GM10266 (cell line): ENCODE measurements around the gene CYSLTR1.
"Not testable (repeated sequence)": the region's sequence is repeated elsewhere in the genome, so short reads cannot be mapped to it uniquely, and the experiment has no call there.

ENCODE experiments used
- DNase-seq: peaks from one replicate; pipeline ENCODE4 v3.0.0; 2012; ENCODE audit errors: extremely low spot score
- CTCF ChIP-seq: IDR thresholded peaks from 2 replicates; pipeline ENCODE4 v1.5.1; 2012; ENCODE audit warnings: mild to moderate bottlenecking, low read depth; ENCODE audit not compliant: control insufficient read depth, insufficient read depth; ENCODE audit errors: missing control alignments

Gene CYSLTR1

DNA sequence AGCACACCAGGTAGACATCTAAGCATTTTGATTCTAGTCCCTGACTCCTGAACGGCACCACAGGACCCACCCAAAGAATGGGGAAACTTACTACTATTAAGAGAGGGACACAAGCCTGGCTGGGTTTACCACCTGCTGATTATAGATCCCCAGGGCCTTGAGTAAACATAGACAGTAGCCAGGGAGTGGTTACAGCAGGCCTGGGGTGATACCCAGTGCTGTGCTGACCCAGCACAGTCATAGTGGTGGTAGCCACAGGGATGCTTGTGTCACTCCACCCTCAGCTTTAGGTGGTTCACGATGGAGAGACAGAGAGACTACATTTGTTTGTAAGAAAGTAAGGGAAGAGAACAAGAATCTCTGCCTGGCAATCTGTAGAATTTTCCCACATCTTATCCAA, 11.7 kb downstream of the CYSLTR1 start:
- TF ChIP-seq CTCF = no peak
- DNase-seq = no peak

DNA sequence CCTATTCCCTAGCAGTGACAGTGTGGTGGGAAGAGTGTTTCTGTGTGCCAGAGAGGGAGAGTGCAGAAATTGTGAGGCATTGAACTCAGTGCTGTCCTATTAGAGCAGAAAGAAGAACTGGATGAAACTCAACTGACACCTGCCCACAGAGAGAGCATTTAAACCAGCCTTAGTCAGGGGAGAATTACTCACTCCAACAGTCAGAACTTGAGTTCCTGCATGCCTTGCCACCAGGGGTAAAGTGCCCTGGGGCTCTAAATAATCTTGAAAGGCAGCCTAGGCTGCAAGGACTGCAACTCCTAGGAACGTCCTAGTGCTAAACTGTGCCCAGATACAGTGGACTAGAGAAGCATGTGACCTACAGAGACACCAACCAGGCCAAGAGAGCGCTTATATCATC, 12.8 kb downstream of the CYSLTR1 start:
- no peak for TF ChIP-seq CTCF
- no peak for DNase-seq

GRCh38 chrX:78313526-78313925, 13.9 kb downstream of the CYSLTR1 start:
- DNase-seq = no peak
- no peak for TF ChIP-seq CTCF

DNA sequence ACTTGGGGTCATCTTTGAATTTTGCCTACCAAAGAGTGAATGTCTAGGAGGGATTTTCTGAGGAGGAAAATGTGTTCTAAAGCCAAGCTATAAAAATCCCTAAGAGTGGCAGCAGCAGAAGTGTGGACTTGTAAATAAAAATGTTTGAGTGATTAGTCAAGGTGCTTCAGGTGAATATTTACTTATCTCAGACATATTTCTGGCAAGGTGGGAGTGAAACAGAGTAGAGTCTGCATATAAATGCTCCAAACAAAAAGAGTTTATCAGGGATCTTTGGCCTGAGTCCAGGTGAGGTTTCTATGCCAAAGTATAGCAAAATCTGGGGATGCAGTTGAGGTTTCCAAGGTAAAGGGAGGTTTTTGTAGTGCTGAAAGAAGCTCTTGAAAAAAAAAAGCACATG, 19.7 kb downstream of the CYSLTR1 start:
- no peak for TF ChIP-seq CTCF
- no peak for DNase-seq

GRCh38 chrX:78303086-78303485, 24.3 kb downstream of the CYSLTR1 start:
- DNase-seq = no peak
- TF ChIP-seq CTCF = no peak

GRCh38 chrX:78300933-78301332, 26.5 kb downstream of the CYSLTR1 start:
- not testable (repeated sequence) for DNase-seq

- TF ChIP-seq CTCF = no peak
- DNase-seq = no peak
Observed at GRCh38 chrX:78283511-78283910, 43.9 kb downstream of the CYSLTR1 start.

GRCh38 chrX:78237127-78237526, 90.3 kb downstream of the CYSLTR1 start:
- TF ChIP-seq CTCF = no peak
- no peak for DNase-seq

- DNase-seq = not testable (repeated sequence)
Observed at GRCh38 chrX:78226047-78226446, 101.4 kb downstream of the CYSLTR1 start.
